AG04450 (cell line): ENCODE results near the gene PDSS1. TPM values are rescaled to one million over a fixed set of nuclear protein-coding genes. Genes with fewer than 3 reads are reported as not detected.

Experiments
- CTCF ChIA-PET: fragments of 300-600, 350-600 bp; formaldehyde crosslinking; extraction: SDS; loops from one replicate; lab custom pipeline; 2022; ENCODE audit warnings: antibody characterized with exemption, inconsistent platforms; lab: Charles Lee
- POLR2A ChIA-PET: fragments of 350-600 bp; formaldehyde crosslinking; extraction: SDS; loops from one replicate; lab custom pipeline; 2021; ENCODE audit warnings: antibody characterized with exemption, inconsistent platforms; lab: Yijun Ruan, JAX
- DNase-seq: peaks from one replicate; pipeline ENCODE4 v3.0.0-alpha.2; 2011; ENCODE audit warnings: low read depth, low spot score
- H3K27ac ChIP-seq: one replicate; pipeline ENCODE4 v1.5.1; 2012; ENCODE audit warnings: low read depth, low read length, control low read depth
- H3K27me3 ChIP-seq: one replicate; pipeline ENCODE4 v1.6.0; 2012; ENCODE audit warnings: low read length; ENCODE audit not compliant: control insufficient read depth, insufficient read depth
- H3K4me3 ChIP-seq: 2 replicates; pipeline ENCODE4 v1.5.1; 2011; ENCODE audit warnings: mild to moderate bottlenecking, low read depth, low read length, control low read depth
- H3K9me3 ChIP-seq: 2 replicates; pipeline ENCODE4 v1.5.1; 2012; ENCODE audit warnings: low read length; ENCODE audit not compliant: control insufficient read depth, insufficient read depth
- CTCF ChIP-seq: IDR thresholded peaks from 2 replicates; pipeline ENCODE4 v1.5.1; 2011; ENCODE audit warnings: low read depth, low read length, control low read depth, inconsistent platforms
- polyA plus RNA-seq: library from polyadenylated mRNA; depleted of rRNA; stranded (reverse); fragments of >200 nt; gene quantifications from 2 replicates; pipeline ENCODE4 v1.2.3, GENCODE V29; 2011

The PDSS1 gene
- polyA plus RNA-seq, 1 experiment: 10.4 TPM

GRCh38 chr10:26655746-26656145 is 41.8 kb upstream of the PDSS1 start:
- no peak for DNase-seq
- no peak overlapping the region for H3K4me3 ChIP-seq
- no peaks in the 10 kb centered on the region for H3K27me3 ChIP-seq
- H3K27ac ChIP-seq: no peak overlapping the region
- ChIA-PET CTCF (no interaction called here), POLR2A (no interaction called here)
- TF ChIP-seq CTCF: no peak
- H3K9me3 ChIP-seq: no peaks in the 10 kb centered on the region

GRCh38 chr10:26662864-26663263 is 34.6 kb upstream of the PDSS1 start:
- POLR2A ChIA-PET: no interaction called here

GRCh38 chr10:26665080-26666048 is 32.1 kb upstream of the PDSS1 start:
- H3K27me3 ChIP-seq: no peaks in the 10 kb centered on the region
- no peaks in the 10 kb centered on the region for H3K9me3 ChIP-seq
- CTCF ChIA-PET: no interaction called here
- H3K4me3 ChIP-seq: no peak overlapping the region
- no peak overlapping the region for H3K27ac ChIP-seq
- POLR2A ChIA-PET: no interaction called here
- no peak for TF ChIP-seq CTCF
- DNase-seq: no peak

More at GRCh38 chr10:26662864-26663263, 34.6 kb upstream of the PDSS1 start:
- no peaks in the 10 kb centered on the region for H3K27me3 ChIP-seq
- H3K27ac ChIP-seq: no peak overlapping the region
- no peaks in the 10 kb centered on the region for H3K9me3 ChIP-seq
- CTCF ChIA-PET: no interaction called here
- no peak for DNase-seq
- TF ChIP-seq CTCF: no peak
- no peak overlapping the region for H3K4me3 ChIP-seq

GRCh38 chr10:26675873-26676257 is 21.6 kb upstream of the PDSS1 start:
- TF ChIP-seq CTCF: no peak
- no peak overlapping the region for H3K27ac ChIP-seq
- no peaks in the 10 kb centered on the region for H3K9me3 ChIP-seq
- no peak overlapping the region for H3K4me3 ChIP-seq
- H3K27me3 ChIP-seq: no peaks in the 10 kb centered on the region
- ChIA-PET CTCF (no interaction called here), POLR2A (no interaction called here)
- no peak for DNase-seq

- DNase-seq: no peak
- ChIA-PET POLR2A (no interaction called here), CTCF (interaction anchor here (1.0 kb wide), 1 partner anchor 203 kb away, joined by 7 read pairs; no protein-coding TSS in a partner anchor)
- no peaks in the 10 kb centered on the region for H3K9me3 ChIP-seq
- H3K4me3 ChIP-seq: no peak overlapping the region
- H3K27ac ChIP-seq: no peak overlapping the region
- H3K27me3 ChIP-seq: no peaks in the 10 kb centered on the region
- TF ChIP-seq CTCF: no peak
Measured at GRCh38 chr10:26679588-26679987, 17.9 kb upstream of the PDSS1 start.
